Ammon's horn (tissue), 1 donor: Measurements from ENCODE around the gene ENTPD7.
A peak's percentile ranks its signal among the peaks of the same experiment; 100 is the strongest.

Experiments used
- DNase-seq: peaks from one replicate; pipeline ENCODE4 v3.0.0-alpha.2; 2016; ENCODE audit warnings: low spot score

ENTPD7 gene

DNA sequence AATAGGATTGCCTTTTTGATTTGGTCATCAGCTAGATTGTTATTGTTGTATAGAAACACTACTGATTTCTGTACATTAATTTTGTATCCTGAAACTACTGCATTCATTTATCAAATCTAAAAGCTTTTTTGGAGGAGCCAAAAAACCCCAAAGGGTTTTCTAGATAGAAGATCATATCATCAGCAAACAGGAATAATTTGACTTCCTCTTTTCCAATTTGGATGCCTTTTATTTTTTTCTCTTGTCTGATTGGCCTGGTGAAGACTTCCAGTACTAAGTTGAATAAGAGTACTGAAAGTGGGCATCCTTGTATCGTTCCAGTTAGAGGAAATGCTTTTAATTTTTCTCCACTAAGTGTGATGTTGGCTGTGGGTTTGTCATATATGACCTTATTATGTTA is 10.6 kb upstream of the ENTPD7 start:
- no peak for DNase-seq

DNA sequence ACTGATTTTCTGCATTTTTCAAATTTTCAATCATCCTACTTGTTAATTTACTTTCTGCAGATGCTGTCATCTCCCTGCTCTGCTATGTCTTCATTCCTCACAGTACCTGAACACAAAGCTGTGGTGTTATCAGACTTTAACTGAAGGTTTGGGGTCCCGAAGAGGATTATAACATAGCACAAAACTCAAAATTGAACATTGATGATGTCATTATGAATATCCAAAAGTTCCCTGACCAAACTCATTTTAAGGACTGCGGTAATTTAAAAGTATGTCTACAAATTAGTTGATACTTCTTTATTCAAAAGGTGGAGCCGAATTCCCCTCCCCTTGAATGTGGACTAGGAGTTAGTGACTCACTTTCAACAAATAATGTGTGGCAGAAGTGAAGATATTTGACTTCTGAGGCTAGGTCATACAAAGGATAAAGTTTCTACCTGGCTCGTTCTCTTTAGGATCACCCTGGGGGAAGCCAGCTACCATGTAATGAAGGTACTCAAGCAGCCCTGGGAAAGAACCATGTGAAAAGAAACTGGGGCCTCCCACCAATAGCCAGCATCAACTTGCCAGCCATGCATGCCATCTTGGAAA is 6.4 kb upstream of the ENTPD7 start:
- no peak for DNase-seq

DNA sequence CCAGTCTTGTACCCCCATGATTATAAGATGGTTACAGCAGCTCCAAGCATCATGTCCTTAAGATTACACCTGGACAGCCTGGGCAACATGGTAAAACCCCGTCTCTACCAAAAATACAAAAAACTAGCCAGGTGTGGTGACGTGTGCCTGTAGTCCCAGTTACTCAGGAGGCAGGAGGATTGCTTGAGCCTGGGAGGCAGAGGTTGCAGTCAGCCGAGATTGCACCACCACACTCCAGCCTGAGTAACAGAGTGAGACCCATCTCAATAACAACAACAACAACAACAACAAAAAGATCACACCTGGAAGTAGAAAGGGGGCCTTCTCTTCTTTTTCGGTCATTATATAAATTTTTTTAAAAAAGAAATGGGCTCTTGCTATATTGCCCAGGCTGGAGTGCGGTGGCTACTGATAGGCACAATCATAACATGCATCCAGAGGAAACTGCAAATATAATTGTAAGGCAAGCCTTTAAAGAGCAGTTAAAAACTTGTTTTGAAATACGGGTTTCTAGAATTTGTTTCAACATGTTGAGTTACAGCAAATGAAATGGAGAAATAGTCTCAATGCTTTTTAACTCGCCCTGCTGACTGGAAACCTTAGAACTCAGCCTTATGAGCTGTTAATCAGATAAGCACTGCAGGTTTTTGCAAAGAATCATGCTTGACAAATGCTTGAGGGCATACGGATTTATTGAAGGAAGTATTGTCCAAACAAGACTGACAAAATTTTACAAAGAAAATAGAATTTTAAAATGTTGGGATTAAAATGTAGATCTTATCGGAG is 4.7 kb upstream of the ENTPD7 start:
- DNase-seq: no peak

DNA sequence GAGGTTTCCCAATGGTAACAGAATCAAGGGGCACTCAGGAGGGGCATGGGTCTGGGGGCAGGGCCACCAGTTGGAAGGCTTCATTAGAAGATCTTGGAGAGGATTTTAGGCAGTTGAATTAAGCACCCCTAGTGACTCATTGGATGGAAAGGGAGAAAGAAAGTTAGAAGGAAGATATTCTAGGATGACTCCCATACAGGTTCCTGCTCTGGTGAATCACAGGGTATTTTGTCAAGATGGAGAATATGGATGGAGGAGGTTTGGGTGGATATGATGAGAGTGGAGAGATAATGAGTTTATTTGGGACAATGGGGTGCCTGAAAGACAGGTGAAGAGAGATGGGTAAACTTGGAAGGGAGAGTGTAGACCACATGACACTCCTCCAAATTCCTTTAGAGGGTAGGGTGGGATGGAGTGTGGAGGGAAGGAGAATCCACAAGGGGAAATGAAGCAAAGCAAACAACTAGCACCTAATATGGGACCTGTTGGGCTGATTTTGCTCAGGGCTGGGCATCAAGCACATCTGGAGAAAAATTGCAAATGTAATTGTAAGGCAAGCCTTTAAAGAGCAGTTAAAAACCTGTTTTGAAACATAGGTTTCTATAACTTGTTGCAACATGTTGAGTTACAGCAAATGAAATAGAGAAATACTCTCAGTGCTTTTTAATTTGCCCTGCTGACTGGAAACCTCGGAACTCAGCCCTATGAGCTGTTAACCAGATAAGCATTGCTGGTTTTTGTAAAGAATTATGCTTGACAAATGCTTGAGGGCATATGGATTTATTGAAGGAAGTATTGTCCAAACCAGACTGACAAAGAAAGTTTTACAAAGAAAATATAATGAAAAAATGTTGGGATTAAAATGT is 2.9 kb upstream of the ENTPD7 start:
- no peak for DNase-seq

DNA sequence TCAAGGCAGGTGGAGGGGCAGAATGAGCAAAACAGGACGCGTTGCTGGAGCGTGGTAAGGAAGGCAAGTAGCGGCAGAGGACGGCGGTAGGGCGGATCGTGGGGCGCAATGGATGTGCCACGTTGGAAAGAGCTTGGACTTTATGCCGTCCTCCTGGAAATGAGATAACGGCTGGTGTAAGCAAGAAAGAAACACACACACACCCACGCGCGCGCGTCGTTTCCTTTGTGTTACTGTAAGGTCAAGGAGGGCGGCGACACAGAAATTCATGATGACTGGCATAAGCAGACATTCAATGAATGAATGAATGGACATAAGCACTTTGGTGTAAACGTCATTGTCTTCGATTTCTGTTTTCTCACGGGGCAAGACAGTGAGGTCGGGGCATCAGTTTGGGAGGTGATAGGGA is 683 bp upstream of the ENTPD7 start:
- peak; percentile 14 for DNase-seq

DNA sequence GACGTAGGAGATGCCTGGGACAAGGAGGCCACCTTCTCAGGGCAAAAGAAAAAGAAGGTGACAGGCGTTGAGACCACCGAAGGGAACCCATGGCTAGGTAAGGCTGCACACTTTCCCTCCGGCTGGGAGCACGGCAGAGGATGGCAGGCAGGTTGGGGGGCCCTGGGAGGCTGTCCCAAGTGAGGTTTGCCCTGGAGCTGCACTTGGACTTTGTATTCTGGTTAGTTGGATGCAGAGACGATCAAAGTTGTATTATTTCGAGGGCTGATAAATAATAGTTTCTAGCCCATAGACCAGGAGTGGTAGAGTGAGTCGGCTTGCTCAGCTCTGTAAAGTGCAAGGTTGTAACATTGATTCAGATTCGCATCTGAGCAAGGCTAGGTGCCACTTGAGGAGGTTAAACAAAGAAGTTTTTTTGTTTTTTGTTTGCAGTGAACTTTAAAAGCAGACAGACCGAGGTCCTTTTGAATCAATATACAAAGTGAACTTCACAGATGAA is 608 bp downstream of the ENTPD7 start:
- peak; percentile 2 for DNase-seq

DNA sequence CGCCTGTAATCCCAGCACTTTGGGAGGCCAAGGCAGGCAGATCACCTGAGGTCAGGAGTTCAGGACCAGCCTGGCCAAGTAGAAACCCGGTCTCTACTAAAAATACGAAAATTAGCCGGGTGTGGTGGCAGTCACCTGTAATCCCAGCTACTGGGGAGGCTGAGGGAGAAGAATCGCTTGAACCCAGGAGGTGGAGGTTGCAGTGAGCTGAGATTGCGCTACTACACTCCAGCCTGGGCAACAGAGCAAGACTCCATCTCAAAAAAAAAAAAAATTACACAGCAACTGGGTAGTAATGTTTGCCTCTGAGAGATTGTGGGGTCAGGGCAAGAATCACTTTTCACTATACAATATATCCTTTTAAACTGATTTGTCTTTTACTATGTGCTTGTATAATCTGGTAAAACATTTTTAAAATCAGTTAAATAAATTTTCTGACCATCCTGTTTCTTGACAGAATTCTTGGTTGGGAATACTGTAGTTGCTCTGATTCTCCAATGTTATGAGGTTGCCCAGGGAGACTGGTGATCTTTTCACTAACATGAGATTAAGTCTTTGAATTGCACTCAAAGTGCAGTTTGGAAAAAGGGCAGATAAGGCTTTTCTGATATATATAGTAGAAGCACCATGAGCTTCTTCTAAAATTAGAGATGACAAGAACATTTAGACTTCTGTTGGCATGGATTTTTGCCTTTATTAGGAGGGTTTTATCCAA is 1.5 kb downstream of the ENTPD7 start:
- no peak for DNase-seq

DNA sequence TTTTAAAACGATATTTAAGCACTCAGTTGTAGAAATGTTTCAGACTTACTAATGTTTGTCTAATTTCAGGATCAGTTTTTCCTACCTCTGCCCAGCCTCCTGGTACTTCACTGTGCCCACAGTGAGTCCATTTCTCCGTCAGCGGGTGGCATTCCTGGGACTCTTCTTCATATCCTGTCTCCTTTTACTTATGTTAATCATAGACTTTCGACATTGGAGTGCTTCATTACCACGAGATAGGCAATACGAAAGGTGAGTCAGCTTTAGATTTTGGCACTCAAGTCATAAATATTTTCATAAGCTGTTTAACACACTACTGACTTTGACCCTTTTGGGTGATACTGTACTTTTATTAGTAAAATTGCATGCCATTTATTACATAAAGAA is 2.1 kb downstream of the ENTPD7 start:
- DNase-seq: no peak

DNA sequence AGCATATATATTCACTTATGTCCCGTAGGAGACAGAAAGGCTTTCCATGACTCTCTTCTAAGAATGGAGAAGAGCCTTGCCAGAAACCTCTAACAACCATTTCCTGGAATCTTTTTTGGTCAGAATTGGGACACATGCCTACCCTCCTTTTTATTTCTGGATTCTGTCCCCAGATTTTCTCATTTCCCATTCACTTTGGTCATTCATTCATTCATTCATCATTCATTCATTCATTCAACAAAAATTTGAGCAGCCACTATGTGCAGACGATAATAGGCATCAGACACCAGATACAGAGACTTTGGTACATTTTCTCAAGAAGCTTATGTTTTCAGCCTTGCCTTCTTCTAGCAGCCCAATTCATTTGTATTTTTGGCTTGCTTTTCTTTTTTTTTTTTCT is 6.0 kb downstream of the ENTPD7 start:
- DNase-seq: no peak

DNA sequence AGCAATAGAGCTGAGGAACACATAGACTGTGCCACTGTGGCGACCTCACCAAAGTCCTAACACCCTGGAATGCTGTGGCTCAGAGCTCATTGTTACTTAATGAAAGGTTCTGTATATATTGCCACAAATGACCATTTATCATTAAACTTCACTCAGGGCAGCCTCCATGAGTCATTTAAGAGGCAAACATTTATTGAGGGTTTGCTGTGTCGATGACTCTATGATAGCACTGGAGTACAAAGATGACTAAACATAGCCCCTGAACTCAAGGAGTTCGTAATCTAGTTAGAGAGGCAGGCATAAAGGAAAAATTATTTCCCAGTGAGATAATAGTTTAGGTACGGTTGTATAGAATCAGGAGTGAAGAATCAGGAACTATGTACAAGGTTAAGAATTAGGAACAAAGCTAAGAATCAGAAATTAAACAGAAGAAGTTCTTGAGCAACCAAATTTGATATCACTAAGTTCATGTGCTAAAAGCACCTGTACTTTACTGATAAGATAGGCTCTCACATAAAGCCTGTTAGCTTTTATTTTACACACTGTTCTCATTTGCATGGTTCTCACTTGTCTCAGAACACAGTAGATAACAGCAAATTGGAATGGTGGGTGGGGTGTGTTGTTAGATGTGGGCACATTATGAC is 7.9 kb downstream of the ENTPD7 start:
- peak; percentile 7 for DNase-seq

DNA sequence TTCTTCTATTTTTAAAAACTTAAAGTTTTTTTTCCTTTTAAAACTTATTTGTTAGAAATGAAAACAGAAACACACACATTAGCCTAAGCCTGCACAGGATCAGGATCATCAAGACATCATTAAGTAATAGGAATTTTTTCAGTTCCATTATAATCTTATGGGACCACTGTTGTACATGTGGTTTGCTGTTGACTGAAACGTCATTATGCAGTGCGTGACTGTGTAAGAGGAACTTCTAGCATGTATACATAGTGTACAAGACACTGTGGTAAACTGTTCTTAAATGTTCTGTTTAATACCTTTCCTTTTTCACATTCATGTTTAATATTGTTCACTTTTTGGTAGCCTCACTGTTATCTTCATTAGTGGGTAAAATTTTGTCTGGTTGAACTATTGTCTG is 12.1 kb downstream of the ENTPD7 start:
- no peak for DNase-seq

DNA sequence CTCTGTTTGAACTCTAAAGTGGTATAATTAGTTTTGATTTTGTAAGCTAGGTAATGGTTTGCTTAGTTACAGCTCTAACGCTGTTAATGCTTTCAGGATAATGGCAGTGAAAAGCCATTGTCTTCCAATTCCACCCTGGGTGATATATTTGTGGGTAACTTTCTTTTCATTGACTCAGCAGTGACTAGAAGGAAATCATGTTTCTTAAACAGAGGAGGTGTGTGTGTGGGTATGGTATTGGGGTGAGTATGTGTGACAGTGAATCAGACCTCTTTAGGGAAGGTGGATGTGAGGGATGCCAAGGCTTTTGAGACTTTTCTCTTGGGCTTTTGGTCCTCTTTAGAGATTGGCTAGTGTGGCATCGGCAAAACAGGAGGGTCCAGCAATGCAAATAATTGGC is 13.6 kb downstream of the ENTPD7 start:
- no peak for DNase-seq

DNA sequence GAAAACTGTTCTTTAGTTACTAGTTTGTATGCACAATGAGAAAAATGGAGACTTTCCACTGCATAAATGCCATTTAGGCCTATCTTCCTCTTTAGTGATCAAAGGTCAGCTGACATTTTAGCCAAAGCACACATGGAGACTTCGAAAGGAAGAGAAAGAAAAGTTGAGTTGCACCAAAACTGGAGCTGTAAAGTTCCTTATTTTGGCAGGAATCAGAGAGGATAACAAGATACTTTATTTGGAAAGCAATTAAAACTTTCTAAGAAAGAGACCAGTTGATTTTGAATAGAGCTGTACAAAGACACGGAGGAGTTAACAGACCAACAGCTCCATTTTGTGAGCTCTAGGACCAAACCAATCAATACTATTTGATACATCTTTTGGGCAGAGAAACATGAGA is 14.2 kb downstream of the ENTPD7 start:
- DNase-seq: no peak

DNA sequence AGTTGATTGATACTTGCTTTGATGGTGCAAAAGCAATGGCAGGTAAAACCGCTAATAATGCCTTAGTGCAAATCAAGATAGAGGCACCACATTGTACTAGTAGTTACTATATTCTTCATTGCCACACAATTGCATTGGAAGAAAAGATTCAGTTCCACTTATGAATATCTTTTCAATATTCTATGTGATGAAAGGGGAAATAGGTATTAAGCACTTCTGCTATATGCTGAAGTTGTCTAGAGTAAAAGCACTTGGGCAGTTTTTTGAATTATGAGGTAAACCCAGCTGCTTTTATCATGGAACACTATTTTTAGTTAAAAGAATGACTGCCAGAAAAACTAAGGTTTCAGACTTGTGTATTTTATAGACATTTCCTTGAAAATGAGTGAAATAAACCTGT is 15.5 kb downstream of the ENTPD7 start:
- DNase-seq: no peak

DNA sequence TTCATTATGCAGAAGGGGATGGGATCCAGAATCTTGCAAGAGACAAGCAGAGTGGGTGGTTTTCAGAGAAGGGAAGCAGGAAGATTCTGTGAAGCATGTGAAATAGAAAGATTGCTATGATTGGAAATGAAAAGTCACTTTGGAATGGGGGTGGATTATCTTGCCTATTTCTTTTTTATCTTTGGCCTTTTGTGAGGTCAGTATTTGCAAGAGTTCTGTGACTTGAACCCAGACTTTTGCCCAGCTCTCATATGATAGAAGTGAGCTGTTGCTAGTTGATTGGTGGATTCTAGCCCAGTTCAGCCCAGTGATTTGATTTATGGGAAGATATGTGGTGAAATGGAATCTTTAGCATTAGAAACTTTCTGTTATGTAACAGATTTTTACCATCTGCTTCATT is 17.1 kb downstream of the ENTPD7 start:
- no peak for DNase-seq

DNA sequence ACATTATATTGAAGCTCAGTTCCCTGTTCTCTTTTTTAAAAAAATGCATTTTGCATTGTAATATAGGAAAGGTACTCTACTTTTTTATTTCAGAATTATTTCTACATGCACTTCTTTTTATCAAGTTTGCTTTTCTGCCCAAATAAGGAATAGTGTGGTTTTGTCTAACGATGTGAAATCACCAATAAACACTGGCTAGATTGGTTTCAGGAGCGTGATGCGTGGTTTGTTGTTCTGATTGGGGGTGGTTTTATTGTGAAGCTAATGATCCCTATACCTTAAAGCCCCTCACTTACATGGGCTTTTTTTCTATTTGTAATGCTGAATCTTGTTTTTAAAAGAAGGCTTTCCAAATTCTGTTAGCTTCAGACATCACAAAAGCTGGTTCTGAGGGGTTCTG is 17.6 kb downstream of the ENTPD7 start:
- DNase-seq: no peak

DNA sequence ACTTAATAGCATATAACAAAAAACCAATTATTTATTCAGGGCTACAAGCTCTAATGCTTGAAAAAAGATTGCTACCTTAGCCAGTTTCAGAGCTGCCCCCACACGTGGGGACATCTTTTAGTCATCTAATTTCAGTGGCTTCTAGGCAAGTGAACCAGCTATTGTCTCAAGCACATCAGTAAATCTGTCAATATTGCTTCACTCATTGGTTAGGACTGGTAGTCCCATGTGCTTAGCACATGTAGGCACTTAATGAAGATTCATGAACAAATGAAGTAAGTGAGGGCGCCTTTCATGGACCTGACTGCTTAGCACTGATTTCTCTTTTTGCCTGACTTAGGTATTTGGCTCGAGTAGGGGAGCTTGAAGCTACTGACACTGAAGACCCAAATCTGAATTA is 19.6 kb downstream of the ENTPD7 start:
- no peak for DNase-seq

DNA sequence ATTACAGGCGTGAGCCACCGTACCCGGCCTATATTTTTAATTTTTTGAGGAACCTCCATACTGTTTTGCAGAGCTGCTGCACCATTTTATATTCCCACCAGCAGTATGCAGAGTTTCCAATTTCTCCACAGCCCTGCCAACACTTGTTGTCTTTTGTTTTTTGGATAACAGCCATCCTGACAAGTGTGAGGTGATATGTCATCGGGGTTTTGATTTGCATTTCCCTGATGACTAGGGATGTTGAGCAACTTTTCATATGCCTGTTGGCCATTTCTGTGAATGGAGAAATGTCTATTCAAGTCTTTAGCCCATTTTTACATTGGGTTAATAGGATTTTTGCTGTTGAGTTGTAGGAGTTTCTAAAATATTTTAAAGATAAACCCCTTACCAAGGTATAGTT is 22.2 kb downstream of the ENTPD7 start:
- no peak for DNase-seq

DNA sequence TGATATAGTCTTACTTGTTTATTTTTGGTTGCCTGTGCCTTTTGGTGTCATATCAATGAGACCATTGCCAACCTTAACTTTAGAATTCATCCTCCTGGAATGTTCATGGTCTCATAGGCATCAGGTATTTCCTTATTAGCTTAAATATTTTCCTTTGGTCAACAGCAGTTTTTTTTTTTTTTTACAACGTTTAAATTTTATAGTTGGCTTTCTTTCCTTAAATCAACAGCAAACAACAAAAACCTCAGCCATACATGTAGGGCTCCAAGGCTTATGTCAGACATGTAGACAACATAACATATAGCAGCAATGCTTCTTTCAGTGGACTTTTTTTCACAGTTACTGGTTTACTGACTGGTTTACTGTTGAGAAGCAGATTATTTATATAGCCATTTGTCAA is 22.7 kb downstream of the ENTPD7 start:
- no peak for DNase-seq

DNA sequence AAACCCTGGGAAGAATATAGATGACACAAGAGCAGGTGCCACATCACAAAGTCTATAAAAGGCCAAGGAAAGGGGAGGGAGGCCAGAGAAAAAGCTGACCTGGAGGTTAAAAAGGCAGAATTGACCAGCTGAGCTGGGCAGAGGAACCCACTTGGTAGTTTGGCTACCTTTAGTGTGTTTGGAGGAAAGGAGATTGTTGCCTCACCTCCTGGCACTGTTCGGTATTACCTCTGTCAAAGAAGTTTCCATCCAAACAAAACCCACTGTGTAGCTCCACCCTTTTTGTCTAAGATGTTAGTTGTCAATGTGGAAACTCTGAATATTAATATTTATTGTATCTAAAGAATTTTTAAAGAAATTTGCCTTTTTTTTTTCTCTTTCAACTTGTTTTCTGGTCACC is 23.4 kb downstream of the ENTPD7 start:
- no peak for DNase-seq

DNA sequence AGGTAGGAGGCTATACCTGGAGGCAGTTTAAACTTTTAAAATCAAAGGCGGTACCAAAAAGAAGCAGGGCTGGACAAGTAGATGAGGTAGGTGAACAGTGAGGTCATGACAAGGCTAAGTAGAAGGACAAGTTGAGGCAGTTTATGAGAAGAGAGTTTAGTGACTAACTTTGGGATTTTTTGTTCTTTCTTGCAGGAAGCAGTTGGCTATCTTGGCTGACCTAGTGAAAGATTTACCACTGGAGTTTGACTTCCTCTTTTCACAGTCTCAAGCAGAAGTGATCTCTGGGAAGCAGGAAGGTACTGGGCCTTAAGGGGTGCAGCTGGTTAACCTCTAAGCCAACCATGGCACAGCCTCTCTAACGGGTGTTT is 26.3 kb downstream of the ENTPD7 start:
- peak; percentile 42 for DNase-seq

DNA sequence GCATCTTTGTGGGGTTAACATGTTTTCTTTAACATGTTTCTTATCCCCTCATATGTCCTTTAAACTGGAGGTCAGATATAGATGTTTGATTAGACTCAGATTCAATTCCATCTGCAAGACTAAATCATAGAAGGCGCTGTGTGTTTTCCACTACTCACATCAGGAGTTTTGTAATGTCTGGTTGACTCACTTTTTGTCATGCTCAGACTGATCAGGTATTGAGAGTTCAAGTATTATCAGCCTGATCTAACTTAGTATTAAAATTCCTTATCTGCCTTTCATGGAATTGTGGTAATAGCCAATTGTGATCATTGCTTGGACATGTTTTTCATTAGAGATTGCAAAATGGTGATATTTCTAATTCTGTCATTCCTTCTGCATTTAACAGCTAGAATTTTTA is 30.2 kb downstream of the ENTPD7 start:
- no peak for DNase-seq
